HCT116 (cell line): Measurements from ENCODE around the gene ARHGAP33.

ENCODE experiments used
- CEBPB ChIP-seq: IDR thresholded peaks from 2 replicates; pipeline ENCODE4 v1.6.1; 2012; ENCODE audit warnings: low read depth
- EZH2 ChIP-seq: fragments of 200-600 bp; sonication (generic); IDR thresholded peaks from 2 replicates; pipeline ENCODE4 v1.6.1; 2017; ENCODE audit warnings: antibody characterized with exemption, mixed run types
- EZH2phosphoT487 ChIP-seq: fragments of 200-600 bp; IDR thresholded peaks from 2 replicates; pipeline ENCODE4 v1.6.1; 2018; ENCODE audit warnings: antibody characterized with exemption, borderline replicate concordance
- POLR2A ChIP-seq: IDR thresholded peaks from 2 replicates; pipeline ENCODE4 v1.7.0; 2011; ENCODE audit warnings: borderline replicate concordance; ENCODE audit not compliant: insufficient read depth, insufficient read length; ENCODE audit errors: extremely low read depth
- RAD21 ChIP-seq: IDR thresholded peaks from 2 replicates; pipeline ENCODE4 v1.6.1; 2012; ENCODE audit warnings: low read depth, mild to moderate bottlenecking
- ZNF274 ChIP-seq: fragments of 200-500 bp; sonication (Bioruptor generic); IDR thresholded peaks from 2 replicates; pipeline ENCODE4 v1.6.1; 2014; ENCODE audit warnings: mild to moderate bottlenecking, low read depth, low read length, inconsistent platforms
- TF ChIP-seq, protein P1 (sequence below), 3 experiments: fragments of 200-600 bp in 1 of 3; sonication (generic) in 1 of 3; IDR thresholded peaks in 2 of 3; conservative IDR thresholded peaks in 1 of 3; 2 replicates each; pipeline ENCODE4 v1.5.1; 2012 to 2017; ENCODE audit warnings: low read depth in 2 of 3, low read length in 2 of 3, antibody characterized with exemption in 1 of 3, borderline replicate concordance in 1 of 3, control low read depth in 1 of 3, mild to moderate bottlenecking in 1 of 3, mixed read lengths in 1 of 3, mixed run types in 1 of 3, moderate library complexity in 1 of 3; ENCODE audit not compliant: insufficient read depth in 1 of 3
- TF ChIP-seq, protein P2 (sequence below): IDR thresholded peaks from 2 replicates; pipeline ENCODE4 v1.6.1; 2011; ENCODE audit warnings: mild to moderate bottlenecking, low read length, moderate library complexity; ENCODE audit not compliant: insufficient replicate concordance; ENCODE audit errors: extremely low read depth

DNA sequence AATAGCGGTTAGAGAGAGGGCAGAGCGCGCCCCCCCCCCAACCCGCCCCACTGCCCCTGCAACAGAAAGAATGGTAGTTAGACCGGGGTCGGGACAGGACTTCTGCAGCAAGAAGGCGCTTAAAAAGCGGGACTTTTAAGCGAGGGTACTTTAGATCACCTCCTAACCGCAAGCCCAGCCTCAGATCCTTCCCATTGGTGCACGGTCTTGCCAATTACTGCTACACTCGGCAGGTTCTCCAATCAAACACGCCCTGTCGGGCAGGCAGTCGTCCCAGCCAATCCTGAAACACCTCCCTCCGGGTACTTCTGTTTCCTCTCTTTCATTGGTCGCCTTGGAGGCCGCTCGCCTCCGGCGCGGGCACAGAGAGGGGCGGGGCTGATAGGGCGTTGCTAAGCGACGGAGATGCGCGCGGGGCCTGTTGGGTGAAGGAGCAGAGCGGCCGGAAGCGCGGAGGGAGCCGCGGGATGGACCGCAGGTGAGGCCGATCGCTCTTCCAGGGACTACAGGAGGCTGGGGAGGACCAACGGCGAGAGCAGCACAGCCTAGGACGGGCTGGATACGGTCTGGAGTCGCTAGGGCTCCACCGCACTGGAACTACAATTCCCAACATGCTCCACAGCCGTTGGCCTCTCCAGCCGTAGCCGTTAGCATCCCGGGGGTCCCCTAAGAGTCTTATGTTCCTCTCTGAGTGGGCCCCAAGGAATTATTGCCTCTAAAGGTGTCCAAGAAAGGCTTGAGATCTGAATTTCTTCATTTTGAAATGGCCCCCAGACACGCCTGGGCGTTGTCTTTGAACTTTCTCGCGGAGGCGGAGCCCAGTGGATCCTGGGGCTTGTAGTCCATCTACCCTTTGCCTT is 17.4 kb upstream of the ARHGAP33 start, which contains the start of gene PROSER3:
- TF ChIP-seq EZH2, result no peak
- no peak for TF ChIP-seq RAD21
- TF ChIP-seq, protein P1, sequence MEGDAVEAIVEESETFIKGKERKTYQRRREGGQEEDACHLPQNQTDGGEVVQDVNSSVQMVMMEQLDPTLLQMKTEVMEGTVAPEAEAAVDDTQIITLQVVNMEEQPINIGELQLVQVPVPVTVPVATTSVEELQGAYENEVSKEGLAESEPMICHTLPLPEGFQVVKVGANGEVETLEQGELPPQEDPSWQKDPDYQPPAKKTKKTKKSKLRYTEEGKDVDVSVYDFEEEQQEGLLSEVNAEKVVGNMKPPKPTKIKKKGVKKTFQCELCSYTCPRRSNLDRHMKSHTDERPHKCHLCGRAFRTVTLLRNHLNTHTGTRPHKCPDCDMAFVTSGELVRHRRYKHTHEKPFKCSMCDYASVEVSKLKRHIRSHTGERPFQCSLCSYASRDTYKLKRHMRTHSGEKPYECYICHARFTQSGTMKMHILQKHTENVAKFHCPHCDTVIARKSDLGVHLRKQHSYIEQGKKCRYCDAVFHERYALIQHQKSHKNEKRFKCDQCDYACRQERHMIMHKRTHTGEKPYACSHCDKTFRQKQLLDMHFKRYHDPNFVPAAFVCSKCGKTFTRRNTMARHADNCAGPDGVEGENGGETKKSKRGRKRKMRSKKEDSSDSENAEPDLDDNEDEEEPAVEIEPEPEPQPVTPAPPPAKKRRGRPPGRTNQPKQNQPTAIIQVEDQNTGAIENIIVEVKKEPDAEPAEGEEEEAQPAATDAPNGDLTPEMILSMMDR (IDR thresholded peaks at IDR 0.05 in 2 of 3, conservative IDR thresholded peaks at IDR 0.05 in 1 of 3; ENCODE audit: borderline replicate concordance in 1 of 3, insufficient read depth in 1 of 3, low read depth in 2 of 3, low read length in 2 of 3), result no peak
- TF ChIP-seq CEBPB, result no peak
- TF ChIP-seq POLR2A, result peak; percentile 56
- no peak for TF ChIP-seq ZNF274
- no peak for TF ChIP-seq EZH2phosphoT487
- TF ChIP-seq, protein P2, sequence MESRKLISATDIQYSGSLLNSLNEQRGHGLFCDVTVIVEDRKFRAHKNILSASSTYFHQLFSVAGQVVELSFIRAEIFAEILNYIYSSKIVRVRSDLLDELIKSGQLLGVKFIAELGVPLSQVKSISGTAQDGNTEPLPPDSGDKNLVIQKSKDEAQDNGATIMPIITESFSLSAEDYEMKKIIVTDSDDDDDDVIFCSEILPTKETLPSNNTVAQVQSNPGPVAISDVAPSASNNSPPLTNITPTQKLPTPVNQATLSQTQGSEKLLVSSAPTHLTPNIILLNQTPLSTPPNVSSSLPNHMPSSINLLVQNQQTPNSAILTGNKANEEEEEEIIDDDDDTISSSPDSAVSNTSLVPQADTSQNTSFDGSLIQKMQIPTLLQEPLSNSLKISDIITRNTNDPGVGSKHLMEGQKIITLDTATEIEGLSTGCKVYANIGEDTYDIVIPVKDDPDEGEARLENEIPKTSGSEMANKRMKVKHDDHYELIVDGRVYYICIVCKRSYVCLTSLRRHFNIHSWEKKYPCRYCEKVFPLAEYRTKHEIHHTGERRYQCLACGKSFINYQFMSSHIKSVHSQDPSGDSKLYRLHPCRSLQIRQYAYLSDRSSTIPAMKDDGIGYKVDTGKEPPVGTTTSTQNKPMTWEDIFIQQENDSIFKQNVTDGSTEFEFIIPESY, result no peak
